HG03439 (cell line): ENCODE data around the gene HLA-B.
"Not testable (repeated sequence)": the region's sequence is repeated elsewhere in the genome, so short reads cannot be mapped to it uniquely, and the experiment has no call there.

Source experiments
- ATAC-seq: cut with Tn5 transposase; IDR thresholded peaks from one replicate; pipeline ENCODE4 v1.9.1; 2021; ENCODE audit warnings: mild to moderate bottlenecking, moderate library complexity; ENCODE audit not compliant: unreplicated experiment

The HLA-B gene

DNA sequence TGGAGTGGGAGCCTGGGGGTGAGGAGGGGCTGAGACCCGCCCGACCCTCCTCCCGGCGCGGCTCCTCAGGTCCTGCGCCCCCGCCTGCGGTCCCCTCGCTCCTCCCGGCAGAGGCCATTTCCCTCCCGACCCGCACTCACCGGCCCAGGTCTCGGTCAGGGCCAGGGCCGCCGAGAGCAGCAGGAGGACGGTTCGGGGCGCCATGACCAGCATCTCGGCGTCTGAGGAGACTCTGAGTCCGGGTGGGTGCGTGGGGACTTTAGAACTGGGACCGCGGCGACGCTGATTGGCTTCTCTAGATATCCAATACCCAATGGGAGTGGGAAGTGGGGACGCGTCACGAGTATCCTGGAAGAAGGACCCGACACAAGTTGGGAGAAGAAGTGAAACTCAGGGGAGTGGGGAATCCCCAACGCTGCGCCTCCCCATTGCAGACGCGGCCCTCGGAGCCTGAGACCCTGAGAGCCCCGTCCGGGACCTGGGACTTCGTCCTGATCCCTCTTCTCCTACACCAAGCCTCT, at the start of gene HLA-B:
TSS of gene HLA-B (minus strand) at position 234 of the 521 bp plus-strand sequence. CDS start at position 213, 21 bp downstream.
- peak; percentile 84 for ATAC-seq

DNA sequence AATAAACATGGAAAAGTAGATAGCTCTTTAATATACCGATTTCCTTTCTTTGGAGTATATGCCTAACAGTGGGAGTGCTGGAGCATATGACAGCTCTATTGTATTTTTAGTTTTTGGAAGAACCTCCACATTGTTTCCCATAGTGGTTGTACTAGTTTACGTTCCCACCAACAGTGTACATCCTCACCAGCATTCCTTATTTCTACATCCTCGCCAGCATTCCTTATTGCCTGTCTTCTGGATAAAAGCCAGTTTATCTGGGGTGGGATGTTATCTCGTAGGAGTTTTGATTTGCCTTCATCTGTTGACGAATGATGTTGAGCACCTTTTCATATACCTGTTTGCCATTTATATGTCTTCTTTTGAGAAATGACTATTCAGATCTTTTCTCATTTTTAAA, 49.0 kb upstream of the HLA-B start:
- ATAC-seq: no peak

- not testable (repeated sequence) for ATAC-seq
Measured at GRCh38 chr6:31404061-31404364, 47.0 kb upstream of the HLA-B start.

GRCh38 chr6:31403283-31404060, 46.5 kb upstream of the HLA-B start, which contains the start of gene MICA:
Gene MICA (plus strand): TSS chr6:31403595. CDS start chr6:31403633, 38 bp downstream.
- peak; percentile 50 for ATAC-seq

- no peak for ATAC-seq
Measured at GRCh38 chr6:31402324-31403282, 45.6 kb upstream of the HLA-B start.

- ATAC-seq: no peak
Measured at GRCh38 chr6:31401403-31401802, 44.4 kb upstream of the HLA-B start.

- peak; percentile 34 for ATAC-seq
Measured at GRCh38 chr6:31400467-31401289, 43.7 kb upstream of the HLA-B start.

- peak; percentile 39 for ATAC-seq
Measured at GRCh38 chr6:31399589-31400466, 42.8 kb upstream of the HLA-B start.

- no peak for ATAC-seq
Measured at GRCh38 chr6:31397901-31398525, 41.0 kb upstream of the HLA-B start.

DNA sequence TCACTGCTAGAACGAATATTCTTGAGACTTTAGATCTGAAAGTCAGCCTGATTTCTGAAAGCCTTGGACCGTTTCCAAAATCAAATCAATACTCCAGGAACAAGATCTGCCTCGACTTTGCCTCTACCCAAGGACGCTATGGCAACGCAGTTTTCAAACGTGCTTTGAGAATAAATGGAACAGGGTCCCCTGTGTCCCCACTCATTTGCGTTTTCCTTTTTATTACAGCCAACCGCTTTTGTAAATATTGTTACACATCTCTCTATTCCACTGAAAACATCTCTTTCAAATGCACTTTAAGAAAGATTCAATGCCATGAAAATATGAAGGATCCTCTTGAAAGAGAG, 40.1 kb upstream of the HLA-B start:
- not testable (repeated sequence) for ATAC-seq

DNA sequence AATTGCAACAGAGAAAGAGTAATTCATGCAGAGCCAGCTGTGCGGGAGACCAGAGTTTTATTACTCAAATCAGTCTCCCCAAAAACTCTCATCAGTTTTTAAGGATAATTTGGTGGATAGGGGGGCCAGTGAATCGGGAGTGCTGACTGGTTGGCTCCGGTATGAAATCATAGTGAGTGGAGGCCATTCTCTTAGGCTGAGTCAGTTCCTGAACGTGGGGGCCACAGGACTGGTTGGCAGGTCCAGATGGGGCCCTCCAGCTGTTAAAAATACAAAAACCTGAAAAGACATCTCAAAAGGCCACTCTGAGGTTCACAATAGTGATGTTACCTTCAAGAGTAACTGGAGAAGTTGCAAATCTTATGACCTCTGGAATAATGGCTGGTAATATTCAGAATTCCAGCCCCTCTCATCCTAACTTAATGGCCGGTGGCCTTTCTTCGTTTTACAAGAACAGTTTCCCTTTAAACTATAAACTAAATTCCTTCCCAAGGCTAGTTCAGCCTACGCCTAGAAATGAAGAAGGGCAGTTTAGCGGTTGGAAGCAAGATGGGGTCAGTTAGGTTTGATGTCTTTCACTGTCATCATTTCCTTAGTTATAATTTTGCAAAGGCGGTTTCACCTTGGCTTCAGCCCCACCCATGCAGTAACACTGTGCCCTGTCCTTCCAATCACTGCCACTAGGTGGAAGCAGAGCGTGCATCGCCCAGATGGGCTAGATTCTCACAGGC, 39.6 kb upstream of the HLA-B start:
- ATAC-seq: no peak

- ATAC-seq: no peak
Measured at GRCh38 chr6:31395832-31396231, 38.9 kb upstream of the HLA-B start.

DNA sequence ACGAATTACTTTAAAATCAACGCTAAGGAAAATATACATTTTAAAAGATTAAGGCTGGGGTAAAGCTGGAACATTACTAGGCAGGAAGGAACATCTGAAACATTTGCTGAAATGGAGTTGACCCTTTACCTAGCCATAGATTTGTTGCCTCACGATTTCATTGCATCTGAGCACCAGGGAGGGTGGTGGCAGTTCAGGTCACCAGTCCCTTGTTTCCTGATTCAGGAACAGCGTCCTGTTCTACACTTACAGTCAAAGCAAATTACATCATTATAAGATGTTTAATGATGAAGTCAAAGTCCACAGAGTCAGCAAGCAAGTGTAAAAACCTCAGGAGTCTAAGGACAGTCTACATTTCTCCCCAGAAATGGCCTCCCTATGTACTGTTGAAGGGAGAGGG, 37.4 kb upstream of the HLA-B start:
- no peak for ATAC-seq

- no peak for ATAC-seq
Measured at GRCh38 chr6:31393932-31394331, 37.0 kb upstream of the HLA-B start.

DNA sequence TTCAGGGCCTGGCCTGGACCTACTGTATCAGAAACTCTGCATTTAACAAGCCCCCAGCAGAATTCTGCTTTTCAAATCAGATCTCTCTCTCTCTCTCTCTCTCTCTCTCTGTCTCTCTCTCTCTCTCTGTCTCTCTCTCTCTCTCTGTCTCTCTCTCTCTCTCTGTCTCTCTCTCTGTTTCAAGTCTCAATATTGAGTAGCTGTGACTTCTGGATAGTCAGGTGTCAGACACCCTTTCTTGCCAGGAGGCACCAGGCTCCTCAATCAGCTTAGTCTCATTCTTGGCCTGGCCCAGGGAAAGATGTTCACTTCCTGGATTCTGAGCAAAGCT, 32.8 kb upstream of the HLA-B start:
- ATAC-seq: not testable (repeated sequence)

- ATAC-seq: not testable (repeated sequence)
Measured at GRCh38 chr6:31388916-31389801, 32.2 kb upstream of the HLA-B start.

DNA sequence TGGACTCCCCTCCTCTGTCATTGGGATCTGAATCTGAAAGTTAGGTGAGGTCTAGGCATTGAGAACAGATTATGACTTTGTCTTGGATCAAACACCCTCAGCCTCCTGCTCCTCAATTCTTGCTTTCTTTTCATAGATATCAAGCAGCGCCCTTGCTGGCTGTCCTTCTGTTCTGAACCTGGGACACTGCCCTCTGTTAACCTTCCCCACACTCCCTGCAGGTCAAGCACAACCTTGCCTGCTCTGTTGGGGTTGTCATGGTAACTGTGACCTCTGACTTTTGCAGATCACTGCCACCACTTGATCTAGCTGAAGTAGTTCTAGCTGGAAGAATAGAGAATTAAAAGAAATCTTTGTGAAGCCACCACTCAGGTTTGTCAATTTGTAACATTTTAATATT, 30.0 kb upstream of the HLA-B start:
- ATAC-seq: no peak

GRCh38 chr6:31386099-31386498, 29.1 kb upstream of the HLA-B start:
- no peak for ATAC-seq
